Stimulated activated naive CD8-positive, alpha-beta T cell treated with anti-CD3 and anti-CD28 coated beads, Interleukin-15, Interleukin-2, amounts not matched to agents 100 U/mL and 50 U/mL, for 24 hours (primary cell): ENCODE data around the gene ITK.

Experiments
- ATAC-seq: fragments of 150-1000 bp; cut with Tn5 transposase; one replicate; pipeline ENCODE4 v1.10.0; 2021
- DNase-seq: peaks from one replicate; pipeline ENCODE4 v3.0.0; 2021

ITK gene

DNA sequence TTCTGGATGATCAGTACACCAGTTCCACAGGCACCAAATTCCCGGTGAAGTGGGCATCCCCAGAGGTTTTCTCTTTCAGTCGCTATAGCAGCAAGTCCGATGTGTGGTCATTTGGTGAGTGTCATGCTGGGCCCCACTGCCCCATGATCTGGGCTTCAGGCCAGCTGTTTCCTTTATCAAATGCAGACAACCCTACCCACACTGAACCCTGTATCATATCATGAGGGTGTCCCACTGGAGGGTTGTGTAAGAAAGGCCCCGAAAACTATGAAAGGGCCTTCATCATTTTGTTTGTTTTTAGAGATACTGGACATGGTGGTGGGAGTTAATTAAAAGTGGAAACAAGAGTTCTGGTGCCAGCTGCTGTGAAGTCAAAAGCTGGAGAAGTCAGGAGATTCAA, 65.2 kb downstream of the ITK start:
- no peak for DNase-seq
- no peak for ATAC-seq

DNA sequence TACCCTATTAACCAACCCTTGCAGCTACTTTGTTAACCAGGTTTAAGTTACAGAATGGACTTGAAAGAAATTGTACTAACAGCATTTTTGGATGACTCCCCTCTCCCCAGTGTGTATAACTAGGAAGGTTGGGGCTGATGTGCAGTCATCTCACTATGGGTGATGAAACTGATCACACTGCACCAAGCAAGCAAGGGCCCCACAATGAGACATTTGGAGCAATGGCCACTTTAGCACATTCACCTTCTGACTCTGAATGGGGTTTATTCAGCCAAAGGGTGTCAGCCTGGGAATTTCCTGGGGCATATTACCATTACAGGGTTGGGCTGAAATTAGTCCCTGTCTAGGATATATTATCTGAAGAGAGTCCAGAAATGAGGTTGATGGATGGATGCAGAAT, 66.6 kb downstream of the ITK start:
- ATAC-seq, result peak; percentile 86
- DNase-seq, result no peak

DNA sequence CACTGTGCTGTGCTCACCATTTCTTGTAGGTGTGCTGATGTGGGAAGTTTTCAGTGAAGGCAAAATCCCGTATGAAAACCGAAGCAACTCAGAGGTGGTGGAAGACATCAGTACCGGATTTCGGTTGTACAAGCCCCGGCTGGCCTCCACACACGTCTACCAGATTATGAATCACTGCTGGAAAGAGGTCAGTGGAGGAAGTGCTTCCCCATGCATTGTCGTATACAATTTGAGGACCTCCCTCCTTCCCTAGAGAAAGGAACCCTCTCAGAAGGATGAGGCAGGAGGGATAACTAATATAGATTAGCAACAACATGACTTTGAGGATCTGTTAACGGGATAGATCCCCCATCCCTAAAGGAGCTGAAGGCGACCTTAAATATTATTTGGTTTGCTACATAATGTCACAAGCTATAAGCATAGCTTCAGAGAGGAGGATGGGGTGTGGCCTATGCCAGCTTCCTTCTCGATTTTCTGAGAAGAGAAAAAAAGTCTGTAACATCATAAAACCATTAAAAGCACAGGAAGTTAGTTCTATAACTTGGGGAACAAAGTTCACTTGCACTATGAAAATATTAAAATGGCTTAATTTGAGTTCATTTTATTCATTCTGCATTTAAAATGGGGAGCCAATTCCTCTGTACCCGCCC, 68.3 kb downstream of the ITK start:
- DNase-seq (peak; percentile 46), ATAC-seq (peak; percentile 47)

DNA sequence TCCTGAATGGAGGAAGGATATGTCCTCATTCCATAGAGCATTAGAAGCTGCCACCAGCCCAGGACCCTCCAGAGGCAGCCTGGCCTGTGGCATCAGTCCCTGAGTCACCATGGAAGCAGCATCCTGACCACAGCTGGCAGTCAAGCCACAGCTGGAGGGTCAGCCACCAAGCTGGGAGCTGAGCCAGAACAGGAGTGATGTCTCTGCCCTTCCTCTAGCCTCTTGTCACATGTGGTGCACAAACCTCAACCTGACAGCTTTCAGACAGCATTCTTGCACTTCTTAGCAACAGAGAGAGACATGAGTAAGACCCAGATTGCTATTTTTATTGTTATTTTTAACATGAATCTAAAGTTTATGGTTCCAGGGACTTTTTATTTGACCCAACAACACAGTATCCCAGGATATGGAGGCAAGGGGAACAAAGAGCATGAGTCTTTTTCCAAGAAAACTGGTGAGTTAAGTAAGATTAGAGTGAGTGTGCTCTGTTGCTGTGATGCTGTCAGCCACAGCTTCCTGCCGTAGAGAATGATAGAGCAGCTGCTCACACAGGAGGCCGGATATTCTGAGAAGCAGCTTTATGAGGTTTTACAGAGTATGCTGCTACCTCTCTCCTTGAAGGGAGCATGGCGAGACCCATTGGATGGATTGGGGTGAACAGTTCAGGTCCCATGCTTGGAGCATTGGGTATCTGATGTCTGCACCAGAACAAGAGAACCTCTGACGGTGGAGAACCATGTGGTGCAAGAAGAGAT, 72.2 kb downstream of the ITK start:
- DNase-seq, result peak; percentile 59
- ATAC-seq, result peak; percentile 76

DNA sequence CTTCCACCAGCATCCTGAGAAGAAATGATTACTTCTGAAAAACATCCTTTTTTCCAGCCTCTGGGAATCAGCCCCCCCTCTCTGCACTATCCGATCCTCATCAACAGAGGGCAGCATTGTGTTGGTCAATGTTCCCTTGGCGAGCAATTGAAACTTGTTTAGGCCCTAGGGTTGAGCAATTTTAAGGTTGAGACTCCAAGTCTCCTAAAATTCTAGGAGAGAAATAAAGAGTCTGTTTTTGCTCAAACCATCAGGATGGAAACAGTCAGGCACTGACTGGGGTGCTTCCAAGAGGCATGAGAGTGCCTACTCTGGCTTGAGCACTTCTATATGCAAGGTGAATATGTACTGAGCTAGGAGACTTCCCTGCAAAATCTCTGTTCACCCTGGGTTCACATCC, 72.9 kb downstream of the ITK start:
- DNase-seq, result no peak
- no peak for ATAC-seq

DNA sequence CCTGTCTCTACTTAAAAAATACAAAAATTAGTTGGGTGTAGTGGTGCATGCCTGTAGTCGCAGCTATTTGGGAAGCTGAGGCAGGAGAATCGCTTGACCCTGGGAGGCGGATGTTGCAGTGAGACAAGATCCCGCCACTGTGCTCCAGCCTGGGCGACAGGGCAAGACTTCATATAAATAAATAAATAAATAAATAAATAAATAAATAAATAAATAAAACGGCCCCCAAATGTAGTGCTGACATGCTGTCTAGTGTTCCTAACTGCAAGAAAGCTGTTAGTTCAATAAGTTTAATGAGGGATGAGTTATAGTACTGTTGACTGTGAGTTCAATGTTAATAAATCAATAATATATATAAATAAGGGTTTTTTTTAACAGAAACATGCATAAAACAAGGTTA, 77.8 kb downstream of the ITK start:
- DNase-seq (no peak), ATAC-seq (no peak)

- DNase-seq (no peak), ATAC-seq (no peak)
These were observed 79.1 kb downstream of the ITK start for GRCh38 chr5:157259699-157260098.

DNA sequence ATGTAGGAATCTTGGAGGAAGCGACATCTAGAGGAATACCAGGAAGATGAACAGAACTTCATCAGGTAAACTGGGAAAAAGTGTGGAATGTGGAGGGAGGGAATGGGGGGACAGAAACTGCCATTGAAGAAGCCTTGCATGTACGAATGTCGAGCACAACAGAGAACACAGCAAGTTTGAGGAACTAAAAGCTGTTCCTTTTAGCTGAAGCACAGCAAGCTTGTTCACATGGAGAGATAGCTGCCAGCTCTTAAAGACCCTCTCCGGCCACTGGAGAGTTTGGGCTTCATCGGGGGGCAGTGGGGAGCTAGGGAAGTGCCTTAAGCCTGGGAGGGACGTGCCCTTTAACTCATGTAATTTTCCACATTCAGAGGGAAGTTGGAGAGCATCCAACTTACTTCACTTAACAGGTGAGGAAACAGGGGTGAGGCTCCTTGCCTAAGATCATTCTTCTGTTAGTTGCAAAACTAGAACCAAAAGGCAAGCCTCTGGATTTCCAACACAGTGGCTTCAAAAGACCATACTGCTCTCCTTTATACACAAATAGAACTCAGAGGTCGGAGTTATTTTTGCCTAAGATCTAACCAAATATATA, 83.0 kb downstream of the ITK start:
- DNase-seq (no peak), ATAC-seq (no peak)

- peak; percentile 83 for ATAC-seq
- peak; percentile 87 for DNase-seq
These were observed 85.2 kb downstream of the ITK start, which contains the start of gene CYFIP2 for GRCh38 chr5:157265714-157266285. TSS of gene CYFIP2 (plus strand) at chr5:157266123. CDS start at chr5:157285362, 19,239 bp downstream.

DNA sequence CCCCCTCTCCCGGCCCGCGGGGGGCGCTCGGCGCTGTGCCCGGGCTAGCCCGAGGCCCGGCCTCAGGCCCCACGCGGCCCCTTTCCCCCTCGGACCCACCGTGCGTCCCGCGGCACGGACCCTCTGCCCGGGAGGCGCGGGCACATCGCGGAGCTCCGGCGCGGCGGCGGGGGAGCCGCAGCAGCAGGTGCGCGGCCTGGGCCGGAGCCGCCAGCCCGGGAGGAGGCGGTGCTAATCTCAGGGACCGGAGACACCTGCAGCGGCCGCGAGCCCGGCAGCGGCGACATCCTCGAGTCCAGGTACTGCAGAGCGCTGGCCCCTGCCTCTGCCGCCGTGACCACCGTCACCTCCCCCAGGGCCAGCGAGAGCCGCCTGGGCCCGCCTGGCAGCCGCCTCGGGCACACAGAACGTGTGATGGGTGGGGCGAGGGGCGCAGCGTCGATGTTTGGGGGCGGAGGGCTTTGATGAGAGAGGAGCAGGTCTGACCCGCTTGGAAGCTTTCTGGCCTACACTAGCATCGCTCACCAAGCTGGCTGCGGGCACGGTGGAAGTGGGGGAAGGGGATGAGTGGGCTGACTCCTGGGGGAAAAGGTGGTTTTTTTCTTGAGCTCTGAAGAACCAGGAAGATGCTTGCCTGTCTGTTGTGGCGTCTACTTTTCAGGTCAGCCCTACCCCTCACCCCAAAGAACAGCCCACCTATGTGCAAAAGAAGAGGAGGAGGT, 85.8 kb downstream of the ITK start:
- ATAC-seq (peak; percentile 15), DNase-seq (peak; percentile 69)

DNA sequence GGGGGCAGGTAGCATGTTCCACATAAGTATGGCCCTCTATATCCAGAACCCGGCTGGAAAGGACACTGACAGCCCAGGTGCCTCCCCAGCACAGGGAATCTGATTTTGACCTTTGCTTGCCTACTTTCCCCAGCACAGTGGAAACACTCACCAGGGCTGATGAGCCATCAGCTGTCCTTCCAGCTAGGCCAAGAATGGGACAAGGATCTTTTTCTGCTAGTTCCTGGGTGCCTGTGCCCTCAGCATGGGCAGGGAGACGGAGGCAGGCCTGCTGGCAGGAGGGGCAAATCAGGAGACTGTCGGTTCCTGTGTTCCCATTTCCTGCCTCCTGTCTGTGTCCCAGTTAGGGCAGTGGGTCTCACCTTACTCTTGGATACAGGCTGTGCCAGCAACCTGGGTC, 86.4 kb downstream of the ITK start:
- DNase-seq (no peak), ATAC-seq (no peak)

- no peak for ATAC-seq
- no peak for DNase-seq
These were observed 87.3 kb downstream of the ITK start for GRCh38 chr5:157267761-157268480.

GRCh38 chr5:157269165-157269671, 88.6 kb downstream of the ITK start:
- DNase-seq (no peak), ATAC-seq (no peak)

DNA sequence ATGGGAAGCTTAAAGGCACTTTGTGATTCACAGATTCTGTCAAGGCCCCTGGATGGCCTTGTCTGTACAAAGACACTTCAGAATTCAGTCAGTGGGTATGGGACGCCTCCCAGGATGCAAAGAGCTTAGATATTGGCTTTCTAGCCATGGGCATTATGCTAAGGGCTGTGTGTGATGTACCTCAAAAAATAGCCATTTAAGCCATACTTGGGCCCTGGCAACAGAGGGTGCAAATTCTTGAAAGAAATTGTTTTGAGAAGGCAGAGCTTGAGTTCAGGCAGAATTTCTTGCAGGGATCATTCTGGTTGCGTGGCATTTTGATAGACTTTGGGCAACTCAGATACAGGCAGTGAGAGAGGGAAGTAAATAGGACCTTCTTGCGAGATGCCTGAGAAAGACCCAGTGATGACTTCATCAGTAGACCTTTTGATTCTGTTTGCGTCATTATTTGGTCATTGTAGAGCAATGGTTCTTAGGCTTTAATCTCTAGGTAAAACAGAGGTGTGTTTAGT, 89.2 kb downstream of the ITK start:
- ATAC-seq (peak; percentile 38), DNase-seq (no peak)

DNA sequence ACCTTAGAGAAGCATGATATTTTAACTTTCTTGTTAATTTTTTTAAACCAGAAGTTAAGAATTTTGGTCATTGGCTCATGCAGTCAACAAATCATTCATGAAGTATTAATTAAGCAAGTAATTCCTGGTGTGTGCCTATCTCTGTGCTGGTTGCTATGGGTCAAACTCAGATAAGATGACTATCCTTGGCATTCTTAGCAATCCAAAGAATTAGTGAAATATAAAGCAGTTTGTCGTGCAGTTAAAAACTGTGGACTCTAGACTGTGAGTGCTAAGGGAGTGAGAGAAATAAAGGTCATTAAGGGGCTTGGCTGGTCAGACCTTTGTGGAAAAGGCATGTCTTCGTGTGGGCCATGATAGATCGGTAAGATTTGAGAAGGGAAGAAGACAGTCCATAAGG, 90.1 kb downstream of the ITK start:
- ATAC-seq, result no peak

GRCh38 chr5:157271740-157272271, 91.2 kb downstream of the ITK start:
- DNase-seq (peak; percentile 86), ATAC-seq (peak; percentile 90)

More for the DNA sequence above, 90.1 kb downstream of the ITK start:
- no peak for DNase-seq

DNA sequence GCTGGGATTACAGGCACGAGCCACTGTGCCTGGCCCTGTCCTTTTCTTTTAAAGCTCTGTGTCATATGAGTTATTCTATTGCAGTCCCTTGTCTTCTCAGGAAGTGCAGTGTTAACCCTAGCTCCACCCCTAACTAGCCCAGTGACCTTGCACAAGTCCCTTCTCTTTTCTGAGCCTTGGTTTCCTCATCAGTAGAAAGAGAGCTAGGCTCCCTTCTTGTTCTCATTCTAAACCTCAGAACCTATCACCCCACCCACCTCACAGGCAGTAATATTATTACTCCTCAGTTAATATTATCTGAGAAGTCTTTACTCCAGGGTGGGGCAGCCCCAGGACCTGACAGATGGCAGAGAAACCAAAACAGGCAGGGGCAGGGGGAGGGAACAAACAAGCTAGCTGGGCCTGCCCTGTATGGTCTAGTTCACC, 92.5 kb downstream of the ITK start:
- ATAC-seq (peak; percentile 47), DNase-seq (peak; percentile 50)

DNA sequence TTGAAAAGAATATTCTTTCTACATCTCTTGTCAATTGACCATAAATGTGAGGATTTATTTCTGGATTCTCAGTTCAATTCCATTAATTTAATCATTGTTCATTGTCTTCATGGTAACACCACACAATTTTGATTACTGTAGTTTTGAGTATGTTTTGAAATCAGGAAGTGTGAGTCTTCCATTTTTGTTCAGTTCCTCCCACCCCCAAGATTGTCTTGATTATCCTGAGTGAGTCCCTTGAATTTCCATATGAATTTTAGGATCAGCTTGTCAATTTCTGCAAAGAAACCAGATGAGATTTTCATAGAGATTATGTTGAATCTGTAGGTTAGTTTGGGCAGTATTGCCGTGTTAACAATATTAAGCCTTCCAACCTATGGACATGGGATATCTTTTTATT, 94.8 kb downstream of the ITK start:
- DNase-seq, result no peak
- ATAC-seq, result no peak

DNA sequence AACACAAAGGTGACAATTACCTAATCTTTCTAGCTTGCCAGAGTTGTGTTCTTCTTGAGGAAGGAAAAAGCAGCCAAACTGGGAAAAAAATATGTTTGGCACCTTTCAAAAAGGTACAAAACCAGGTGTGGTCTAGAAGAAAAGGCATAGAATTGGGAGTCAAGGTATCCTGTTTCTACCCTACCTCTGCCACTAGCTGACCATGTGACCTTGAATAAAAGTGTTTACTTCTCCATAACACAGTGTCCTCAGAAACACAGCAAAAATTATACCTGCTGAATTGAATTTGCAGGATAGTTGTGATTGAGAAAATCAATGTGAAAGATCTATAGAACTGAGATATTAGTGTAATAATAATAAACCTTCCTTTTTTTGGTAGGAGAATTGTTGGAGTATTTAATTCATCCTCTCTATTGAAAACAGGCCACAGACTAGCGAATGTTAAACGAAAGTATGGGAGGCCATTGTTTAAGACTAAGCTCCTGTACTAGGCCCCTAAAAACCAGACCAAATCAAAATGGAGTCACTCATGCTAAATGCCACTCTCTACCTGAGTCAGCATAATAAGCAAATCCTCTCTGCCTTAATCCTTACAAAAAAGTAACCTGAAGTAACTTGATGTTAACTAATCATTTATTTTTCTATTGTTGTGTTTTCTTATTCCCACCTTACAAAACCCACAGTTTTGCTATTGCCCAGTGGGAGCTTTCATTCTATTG, 97.8 kb downstream of the ITK start:
- ATAC-seq (no peak), DNase-seq (no peak)

DNA sequence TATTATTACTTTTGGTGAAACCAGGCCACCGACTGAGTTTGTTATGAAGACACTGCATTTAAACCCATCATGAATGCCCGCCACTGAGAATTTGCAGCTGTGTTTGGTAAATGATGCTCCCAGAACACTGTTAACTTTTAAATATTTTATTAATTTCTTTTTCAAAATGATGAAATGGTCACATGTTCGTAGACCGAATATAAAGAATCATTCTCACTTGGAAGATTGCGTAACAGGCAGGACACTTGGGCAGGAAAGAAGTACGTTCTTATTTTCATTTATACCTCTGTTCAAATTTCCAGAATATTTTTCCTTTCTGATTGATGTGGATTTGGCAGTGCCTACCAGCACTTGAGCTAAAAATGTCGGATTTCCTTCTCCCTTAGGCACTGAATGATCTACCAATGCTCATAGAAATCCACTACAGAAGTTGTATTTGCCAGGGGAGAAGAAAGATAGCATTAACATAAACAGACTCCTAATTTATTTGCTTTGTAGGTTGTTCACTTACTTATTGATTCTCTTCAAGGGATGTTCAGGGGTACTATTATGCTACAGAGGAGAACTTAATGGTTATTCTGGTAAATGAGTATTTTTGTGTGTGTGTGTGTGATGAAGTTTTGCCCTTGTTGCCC, 99.1 kb downstream of the ITK start:
- no peak for ATAC-seq
- DNase-seq, result no peak
